ENCODE data around the gene MACO1. TPM values are rescaled to one million over a fixed set of nuclear protein-coding genes. Genes with fewer than 3 reads are reported as not detected.
"Not testable (repeated sequence)": the region's sequence is repeated elsewhere in the genome, so short reads cannot be mapped to it uniquely, and the experiment has no call there.

Gene MACO1
- total RNA-seq, 1 experiment from 2014 or later, result 16.3 TPM

DNA sequence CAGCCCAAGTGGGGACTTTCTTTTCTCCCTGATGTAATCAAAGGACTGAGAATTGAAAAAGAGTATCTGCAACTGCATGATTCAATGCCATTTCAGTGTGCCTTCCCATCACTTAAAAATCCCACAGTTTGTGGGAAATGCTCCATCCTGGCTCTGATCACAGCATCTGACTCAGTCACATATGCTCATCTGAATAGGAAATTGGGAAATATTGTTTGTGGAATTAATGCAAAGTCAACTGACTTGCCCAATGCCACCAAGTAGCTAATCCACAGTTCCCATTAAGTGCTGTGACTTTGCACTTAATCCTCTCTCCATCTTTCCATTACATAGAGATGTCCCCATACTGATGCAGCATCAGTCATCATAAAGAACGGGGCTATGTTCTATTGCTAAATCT lies 47.6 kb upstream of the MACO1 start:
- H3K14ac ChIP-seq (ENCODE audit: insufficient read depth, low read length); H2BK12ac ChIP-seq (ENCODE audit: insufficient read length, low read depth, low read length); DNase-seq; H3K9ac ChIP-seq (ENCODE audit: extremely low read depth, insufficient read length, low read length); H2AFZ ChIP-seq (ENCODE audit: low read length); H3K27ac ChIP-seq (ENCODE audit: insufficient read length, low read depth, low read length); H4K91ac ChIP-seq (ENCODE audit: insufficient read length, low read depth, low read length); H3K4me2 ChIP-seq (ENCODE audit: insufficient read depth, insufficient read length, low read length); H3K4me3 Mint-ChIP-seq; H4K8ac ChIP-seq (replicated peaks; ENCODE audit: insufficient read length, low read depth, low read length); H3K27ac Mint-ChIP-seq; H3K4me1 Mint-ChIP-seq; H3K23me2 ChIP-seq (ENCODE audit: insufficient read length, low read depth, low read length, poor library complexity, severe bottlenecking); H4K5ac ChIP-seq (ENCODE audit: insufficient read length, low read depth, low read length); H2BK20ac ChIP-seq (ENCODE audit: low read depth, low read length, poor library complexity, severe bottlenecking); H2BK120ac ChIP-seq (ENCODE audit: low read depth, low read length, poor library complexity, severe bottlenecking); H3K23ac ChIP-seq (ENCODE audit: insufficient read length, low read depth, low read length); H3K27me3 Mint-ChIP-seq (ENCODE audit: low read depth); H2BK5ac ChIP-seq (ENCODE audit: insufficient read length, low read length); H2BK15ac ChIP-seq (ENCODE audit: low read depth, low read length); H3K9me3 ChIP-seq (ENCODE audit: control insufficient read depth, low read depth, low read length); H2AK5ac ChIP-seq (ENCODE audit: insufficient read length, low read length); H3K18ac ChIP-seq (ENCODE audit: insufficient read length, low read depth, low read length); H3K56ac ChIP-seq (ENCODE audit: insufficient read length, low read depth, low read length); H3T11ph ChIP-seq (ENCODE audit: low read length); H3K9me3 Mint-ChIP-seq; H3K79me2 ChIP-seq (ENCODE audit: insufficient read depth, low read length); H3K36me3 Mint-ChIP-seq (ENCODE audit: insufficient read depth in 1 of 3, low read depth in 3 of 3); H4K20me1 ChIP-seq (ENCODE audit: control insufficient read depth, insufficient read depth, insufficient read length); H3K79me1 ChIP-seq (ENCODE audit: insufficient read depth, low read depth, low read length, poor library complexity, severe bottlenecking); H3K27me3 ChIP-seq (ENCODE audit: insufficient read depth, low read length); H3K4me1 ChIP-seq (ENCODE audit: insufficient read depth, low read length); H3K4ac ChIP-seq (ENCODE audit: low read depth, low read length): not testable (repeated sequence)
- no CpG with 5 or more reads among the region's 1 CpG for WGBS (ENCODE audit: extremely low coverage, insufficient read length, low lambda C conversion rate)

GRCh38 chr1:25383875-25384274 lies 46.8 kb upstream of the MACO1 start:
- not testable (repeated sequence) for H4K91ac ChIP-seq (ENCODE audit: insufficient read length, low read depth, low read length); H3K27me3 Mint-ChIP-seq (ENCODE audit: low read depth); H3K4me1 Mint-ChIP-seq; DNase-seq; H2BK15ac ChIP-seq (ENCODE audit: low read depth, low read length); H3K4ac ChIP-seq (ENCODE audit: low read depth, low read length); H3K79me2 ChIP-seq (ENCODE audit: insufficient read depth, low read length); H3K9ac ChIP-seq (ENCODE audit: extremely low read depth, insufficient read length, low read length); H3K36me3 Mint-ChIP-seq (ENCODE audit: insufficient read depth in 1 of 3, low read depth in 3 of 3); H3K23me2 ChIP-seq (ENCODE audit: insufficient read length, low read depth, low read length, poor library complexity, severe bottlenecking); H4K5ac ChIP-seq (ENCODE audit: insufficient read length, low read depth, low read length); H3K4me3 Mint-ChIP-seq; H3K4me2 ChIP-seq (ENCODE audit: insufficient read depth, insufficient read length, low read length); H3K27ac ChIP-seq (ENCODE audit: insufficient read length, low read depth, low read length); H3T11ph ChIP-seq (ENCODE audit: low read length); H2BK12ac ChIP-seq (ENCODE audit: insufficient read length, low read depth, low read length); H3K14ac ChIP-seq (ENCODE audit: insufficient read depth, low read length); H3K9me3 Mint-ChIP-seq; H4K20me1 ChIP-seq (ENCODE audit: control insufficient read depth, insufficient read depth, insufficient read length); H2BK120ac ChIP-seq (ENCODE audit: low read depth, low read length, poor library complexity, severe bottlenecking); H3K23ac ChIP-seq (ENCODE audit: insufficient read length, low read depth, low read length); H2BK5ac ChIP-seq (ENCODE audit: insufficient read length, low read length); H3K4me1 ChIP-seq (ENCODE audit: insufficient read depth, low read length); H3K56ac ChIP-seq (ENCODE audit: insufficient read length, low read depth, low read length); H3K27me3 ChIP-seq (ENCODE audit: insufficient read depth, low read length); H3K79me1 ChIP-seq (ENCODE audit: insufficient read depth, low read depth, low read length, poor library complexity, severe bottlenecking); H2AFZ ChIP-seq (ENCODE audit: low read length); H2AK5ac ChIP-seq (ENCODE audit: insufficient read length, low read length); H4K8ac ChIP-seq (replicated peaks; ENCODE audit: insufficient read length, low read depth, low read length); H3K9me3 ChIP-seq (ENCODE audit: control insufficient read depth, low read depth, low read length); H2BK20ac ChIP-seq (ENCODE audit: low read depth, low read length, poor library complexity, severe bottlenecking); H3K27ac Mint-ChIP-seq; H3K18ac ChIP-seq (ENCODE audit: insufficient read length, low read depth, low read length)
- WGBS (ENCODE audit: extremely low coverage, insufficient read length, low lambda C conversion rate), result no CpG with 5 or more reads among the region's 1 CpG
